ENCODE measurements around the gene GMDS.

The GMDS gene

DNA sequence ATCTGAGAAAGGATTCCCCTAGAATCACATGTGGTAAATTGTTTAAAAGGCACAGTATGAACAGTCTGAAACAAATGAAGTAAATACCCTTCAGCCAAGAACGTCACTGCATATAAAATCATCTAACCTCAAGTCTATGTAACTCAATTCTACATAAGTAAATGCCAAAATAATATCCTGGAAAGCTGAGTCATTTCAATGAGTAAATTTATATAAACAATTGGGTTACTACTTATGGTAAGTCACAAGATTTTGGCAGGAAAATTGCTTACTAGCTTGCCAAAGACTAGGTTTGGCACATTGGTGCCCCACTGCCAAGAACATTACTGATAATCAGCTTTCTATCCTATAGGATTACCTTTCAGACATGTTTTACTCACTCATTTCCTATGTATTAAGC, 8.4 kb downstream of the GMDS start:
- DNase-seq, result peak; percentile 18

DNA sequence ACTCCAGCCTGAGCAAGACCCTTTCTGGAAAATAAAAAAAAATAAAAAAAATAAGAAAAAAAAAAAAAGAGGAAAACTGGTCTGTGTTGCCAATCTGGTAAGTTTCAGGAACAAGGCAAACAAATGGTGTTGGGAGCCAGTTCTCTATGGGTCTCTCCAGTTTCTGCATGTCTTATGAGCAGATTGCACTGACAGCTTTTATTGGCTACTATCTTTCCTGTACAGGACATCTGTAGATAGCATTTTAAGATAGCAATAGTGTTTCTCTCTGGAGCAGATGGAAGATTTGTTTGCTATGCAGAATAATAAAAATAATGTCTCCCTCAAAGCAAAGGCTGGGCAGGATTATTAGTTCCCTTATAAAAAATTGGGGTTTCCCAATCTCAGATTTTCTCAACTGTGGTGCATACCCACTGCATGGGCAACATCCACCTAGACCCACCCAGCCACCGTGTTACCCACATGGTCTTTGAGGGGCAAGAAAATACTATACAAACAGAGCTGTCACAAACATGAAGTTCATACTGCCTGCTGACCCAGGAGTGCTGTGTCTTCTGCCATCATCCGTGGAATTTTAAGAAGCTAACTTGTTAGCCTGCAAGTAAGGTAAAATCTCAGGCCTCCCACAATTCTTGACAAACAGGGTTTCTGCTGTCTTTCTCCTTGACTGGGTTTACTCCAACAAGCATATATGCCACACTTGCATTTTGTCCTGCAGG, 9.5 kb downstream of the GMDS start:
- no peak for DNase-seq

DNA sequence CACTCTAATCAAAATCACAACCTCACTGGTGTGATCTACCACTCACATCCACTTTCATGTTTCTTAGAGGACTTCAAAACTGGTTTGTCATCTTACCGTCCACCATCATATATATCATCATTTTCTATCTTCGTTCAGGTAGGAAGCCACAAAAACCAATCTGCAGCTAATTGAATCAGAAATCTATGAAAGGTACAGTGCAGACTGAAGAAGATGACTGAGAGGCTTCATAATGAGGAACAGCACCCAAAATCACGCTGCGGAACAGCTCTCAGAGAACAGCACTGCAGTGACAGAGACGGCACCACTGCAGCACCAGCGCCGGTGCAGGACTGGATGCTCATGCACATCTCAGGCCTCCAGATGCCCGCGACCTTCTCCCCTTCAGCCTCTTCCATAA, 13.0 kb downstream of the GMDS start:
- DNase-seq, result no peak

DNA sequence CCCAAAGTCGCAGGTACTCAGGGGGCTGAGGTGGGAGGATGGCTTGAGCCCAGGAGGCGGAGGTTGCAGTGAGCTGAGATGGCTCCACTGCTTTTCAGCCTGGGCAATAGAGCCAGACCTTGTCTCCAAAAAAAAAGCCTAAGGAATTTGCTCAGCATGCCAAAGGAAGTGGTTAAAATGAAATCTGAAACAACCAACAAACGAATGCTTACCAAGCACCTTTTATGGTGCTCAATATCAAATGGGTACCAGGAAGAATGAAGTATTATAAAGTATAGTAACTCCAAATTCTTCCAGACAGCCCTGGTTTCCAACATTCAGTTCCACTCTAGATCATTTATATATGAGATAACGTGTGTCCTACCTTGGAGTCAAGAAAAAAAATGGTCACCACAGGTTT, 14.0 kb downstream of the GMDS start:
- DNase-seq, result no peak

DNA sequence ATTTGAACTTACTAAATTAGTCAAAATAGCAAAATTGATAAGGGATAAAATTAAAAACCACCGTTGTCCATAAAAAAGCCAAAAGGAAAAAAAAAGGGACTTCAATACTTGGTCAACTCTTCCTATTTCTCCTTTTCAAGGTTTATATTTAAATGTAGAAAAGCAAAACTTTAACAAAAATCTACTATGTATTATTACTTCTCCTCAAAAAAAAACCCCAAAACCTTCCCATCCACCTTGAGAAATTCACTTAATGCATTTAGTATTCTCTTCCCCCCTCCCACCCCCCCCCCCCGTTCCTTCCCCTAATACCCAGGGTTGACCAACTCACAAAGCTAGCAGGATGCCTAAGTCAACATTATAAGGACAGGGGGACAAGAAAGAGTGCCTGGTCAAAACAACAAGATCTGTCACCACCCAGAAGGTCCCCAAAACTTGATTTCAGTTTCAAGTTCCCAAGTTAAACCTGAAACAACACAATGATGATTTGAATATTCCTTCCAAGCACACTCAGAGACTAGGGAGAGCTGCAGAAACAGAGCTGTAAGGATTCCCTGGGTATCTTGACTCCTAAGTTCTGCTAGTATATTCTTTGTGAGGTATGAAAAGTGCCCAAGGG, 14.6 kb downstream of the GMDS start:
- no peak for DNase-seq

DNA sequence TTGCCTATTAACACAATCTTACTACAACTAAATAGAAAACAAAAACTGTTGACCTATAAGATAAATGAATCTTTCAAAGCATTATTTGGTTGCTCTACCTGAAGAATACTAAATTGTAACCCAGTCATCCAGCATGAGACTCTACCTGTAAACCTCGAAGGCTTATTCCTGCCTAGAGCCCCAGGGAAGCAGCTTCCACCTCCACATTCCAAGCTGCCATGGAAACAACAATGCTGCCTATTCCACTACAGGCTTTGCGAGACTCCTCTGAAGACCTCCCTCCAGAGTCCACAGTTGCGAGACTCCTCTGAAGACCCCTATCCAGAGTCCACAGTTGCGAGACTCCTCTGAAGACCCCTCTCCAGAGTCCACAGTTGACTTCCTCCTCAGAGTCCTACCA, 15.7 kb downstream of the GMDS start:
- DNase-seq, result no peak

DNA sequence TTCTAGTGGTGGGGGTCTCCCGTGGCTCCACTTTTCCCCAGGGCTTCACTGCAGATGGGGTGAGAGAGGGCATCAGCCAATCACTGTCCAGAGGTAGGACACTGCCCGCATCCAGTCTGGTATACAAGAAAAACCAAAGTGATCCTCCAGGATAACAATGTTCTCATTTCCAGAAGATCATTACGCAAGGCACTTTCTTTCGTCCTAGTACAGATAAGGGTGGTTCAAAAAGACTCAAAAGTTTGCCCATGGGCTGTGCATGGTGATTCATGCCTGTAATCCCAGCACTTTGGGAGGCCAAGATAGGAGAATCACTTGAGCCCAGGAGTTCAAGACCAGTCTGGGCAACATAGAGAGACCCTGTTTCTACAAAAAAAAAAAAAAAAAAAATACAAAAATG, 16.4 kb downstream of the GMDS start:
- DNase-seq, result no peak

DNA sequence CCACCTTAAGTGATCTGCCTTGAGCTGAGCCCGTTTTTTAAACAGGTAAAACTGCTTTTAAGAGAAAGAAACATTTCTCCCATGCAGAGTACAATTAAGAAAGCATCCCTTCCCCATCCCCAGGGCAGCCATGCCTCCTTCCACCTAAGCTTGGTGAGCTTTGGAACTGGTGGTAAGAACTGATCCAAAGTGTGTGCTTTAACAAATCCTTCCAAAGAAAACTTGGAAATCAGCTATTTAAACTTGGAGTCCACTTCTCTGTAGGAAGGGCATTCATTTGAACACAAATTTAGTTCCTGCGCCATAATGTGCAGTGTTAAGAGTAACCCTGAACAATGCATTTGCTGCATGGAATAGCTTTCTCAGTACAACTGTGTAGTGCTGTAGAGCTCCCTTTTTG, 17.0 kb downstream of the GMDS start:
- no peak for DNase-seq

DNA sequence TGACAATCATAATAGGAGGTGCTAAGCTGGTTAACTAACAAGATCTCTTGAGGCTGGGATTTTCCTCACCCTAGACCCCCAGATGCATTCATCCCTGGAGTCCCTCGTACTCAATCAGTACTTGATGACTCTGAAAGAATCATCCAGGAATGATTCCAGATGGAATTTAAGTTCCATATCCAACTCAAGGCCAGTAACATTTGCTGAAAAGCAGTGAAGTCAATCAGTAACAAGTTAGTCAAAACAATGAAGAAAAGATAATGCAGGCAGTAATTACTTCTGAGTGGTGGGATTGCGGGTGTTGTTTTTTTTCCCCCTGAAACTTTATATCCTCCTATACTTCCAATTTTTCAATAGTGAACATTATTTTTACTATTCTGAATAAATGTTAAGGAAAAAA, 18.6 kb downstream of the GMDS start:
- peak; percentile 15 for DNase-seq

DNA sequence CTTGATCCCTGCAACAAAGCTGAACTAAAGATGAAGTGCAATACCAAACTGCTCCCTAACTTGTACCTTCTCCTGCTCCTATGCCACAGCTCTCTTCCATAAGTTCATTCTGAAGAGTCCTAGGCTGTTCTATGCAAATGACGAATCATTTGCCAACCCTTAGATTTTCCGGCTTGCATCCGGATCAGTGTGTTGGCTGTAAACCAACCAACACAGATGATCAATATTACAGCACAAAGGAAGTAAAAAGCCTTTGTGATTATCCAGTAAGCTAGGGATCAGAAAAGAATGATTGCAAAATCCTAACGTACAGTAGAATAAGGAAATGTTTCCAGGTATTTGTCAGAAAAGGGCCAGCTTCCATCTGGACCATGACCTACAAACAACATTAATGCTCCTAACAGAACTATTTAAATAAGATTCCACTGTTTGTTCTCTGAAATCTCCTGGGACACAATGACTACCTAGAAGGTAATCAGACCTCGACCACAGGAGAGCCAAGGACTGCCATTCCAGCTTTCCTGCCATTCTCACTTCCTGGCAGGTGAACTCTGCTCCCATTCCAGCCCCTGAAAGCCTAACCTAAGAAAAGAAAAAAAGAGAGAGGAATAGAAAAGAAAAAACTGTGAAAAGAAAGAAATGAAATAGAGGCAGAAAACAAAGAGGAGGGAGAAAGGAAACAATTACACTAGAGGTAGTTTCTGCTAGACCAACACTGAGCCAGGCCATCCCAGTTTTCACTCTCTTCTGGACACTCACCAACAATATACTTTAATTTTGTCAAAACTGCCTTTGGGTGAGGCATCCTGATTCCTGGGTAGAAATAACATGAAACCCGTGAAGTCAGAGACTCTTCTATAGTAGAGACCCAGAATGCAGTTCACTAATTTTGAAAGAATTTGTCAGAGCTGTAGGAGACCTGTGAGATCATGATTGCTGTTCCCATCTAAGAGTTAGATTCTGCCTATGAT, 19.7 kb downstream of the GMDS start:
- no peak for DNase-seq

DNA sequence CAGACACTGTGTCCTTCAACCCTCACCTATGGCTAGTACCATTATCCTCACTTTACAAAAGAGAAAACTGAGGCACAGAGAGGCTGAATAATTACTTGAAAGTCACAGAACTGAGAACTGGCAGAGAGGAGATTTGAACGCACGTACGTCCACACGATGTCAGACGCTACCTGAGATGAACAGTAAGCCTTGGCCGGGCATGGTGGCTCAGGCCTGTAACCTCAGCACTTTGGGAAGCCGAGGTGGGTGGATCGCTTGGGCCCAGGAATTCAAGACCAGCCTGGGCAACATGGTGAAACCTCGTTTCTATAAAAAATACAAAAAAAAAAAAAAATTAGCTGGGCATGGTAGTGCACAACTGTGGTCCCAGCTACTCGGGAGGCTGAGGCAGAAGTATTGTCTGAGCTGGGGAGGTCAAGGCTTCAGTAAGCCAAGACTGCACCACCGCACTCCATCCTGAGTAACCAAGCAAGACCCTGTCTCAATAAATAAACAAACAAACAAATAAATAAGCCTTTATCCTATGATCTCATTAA, 20.5 kb downstream of the GMDS start:
- no peak for DNase-seq

DNA sequence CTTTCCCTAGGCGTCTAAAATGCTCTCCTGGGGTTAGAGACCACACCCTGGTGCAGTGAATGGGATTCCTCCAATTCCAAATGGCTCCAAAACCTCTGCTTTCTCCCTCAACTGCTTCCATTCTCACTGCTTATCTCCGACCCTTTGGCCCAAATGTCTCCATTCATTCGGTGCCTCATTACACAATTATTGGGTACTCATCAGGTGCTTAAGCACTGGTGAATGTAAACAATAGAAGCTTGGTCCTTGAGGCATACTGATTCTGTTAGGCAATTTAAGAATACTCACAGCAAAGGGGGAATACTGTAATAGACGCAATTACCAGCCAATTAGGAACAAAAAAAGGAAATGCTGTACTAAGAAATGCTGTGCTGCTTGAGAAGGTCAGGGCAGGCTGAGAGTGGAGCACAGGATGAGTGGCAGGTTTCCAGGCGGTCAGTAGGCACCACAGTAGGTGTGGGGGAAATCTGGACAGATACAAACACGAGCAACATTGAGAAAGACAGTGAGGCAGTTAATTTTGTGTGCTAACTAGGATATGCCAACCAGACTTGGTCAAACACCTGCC, 23.0 kb downstream of the GMDS start:
- DNase-seq, result no peak

DNA sequence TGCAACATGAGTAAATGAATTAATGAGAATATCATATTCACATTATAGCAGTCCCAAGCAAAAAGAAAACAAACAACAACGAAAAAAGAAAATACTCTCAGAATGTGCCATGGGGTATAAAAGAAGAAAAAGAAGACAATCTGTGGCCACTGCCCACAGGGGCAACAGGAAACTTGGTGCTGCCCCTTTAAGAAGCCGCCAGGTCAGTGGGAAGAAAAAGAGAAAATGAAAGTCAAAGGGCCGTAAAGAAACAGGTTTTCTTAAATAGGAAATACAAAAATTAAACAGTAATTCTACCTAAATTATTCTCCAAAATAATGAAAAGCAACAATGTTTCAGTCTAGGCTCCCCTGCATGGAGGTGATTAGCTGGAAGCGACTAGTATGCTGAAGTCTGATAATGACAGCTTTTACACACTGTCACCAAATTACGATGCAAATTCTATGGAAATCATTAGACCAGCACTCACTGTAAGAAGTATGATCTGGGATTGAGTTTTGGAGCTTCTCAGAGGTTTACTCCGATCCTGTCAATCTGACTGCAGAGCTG, 23.6 kb downstream of the GMDS start:
- DNase-seq, result no peak

DNA sequence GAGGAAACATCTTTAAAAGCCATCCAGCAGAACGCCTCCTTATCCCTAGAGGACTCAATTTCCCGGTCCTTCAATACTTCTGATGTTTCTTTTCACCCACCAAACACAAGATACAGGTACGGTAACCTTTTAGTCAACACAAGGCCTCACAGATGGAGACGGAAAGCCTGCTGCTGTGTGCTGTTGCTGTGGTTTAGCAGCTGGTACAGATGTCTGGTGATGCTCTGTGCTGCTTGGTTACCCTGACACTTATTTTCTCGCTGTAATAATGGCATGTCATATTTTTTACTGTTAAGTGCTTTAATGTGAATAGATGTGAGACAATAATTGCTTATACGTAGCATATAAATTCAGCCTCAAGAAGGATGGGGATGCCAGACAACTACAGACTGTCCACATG, 25.3 kb downstream of the GMDS start:
- no peak for DNase-seq

DNA sequence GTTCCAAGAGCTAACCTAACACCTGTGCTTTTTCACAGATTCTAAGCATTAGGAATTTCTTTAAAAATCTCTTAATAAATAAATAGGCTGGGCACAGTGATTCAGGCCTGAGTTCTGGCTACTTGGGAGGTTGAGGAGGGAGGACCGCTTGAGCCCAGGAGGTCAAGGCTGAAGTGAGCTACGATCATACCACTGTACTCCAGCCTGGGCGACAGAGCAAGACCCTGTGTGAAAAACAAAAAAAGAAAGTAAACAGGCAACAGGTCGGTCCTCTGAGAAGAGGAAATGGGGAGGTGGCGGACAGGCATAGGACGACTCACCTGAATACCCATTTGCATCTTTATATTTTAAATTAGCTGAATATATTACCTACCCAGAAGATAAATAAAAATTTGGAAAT, 26.5 kb downstream of the GMDS start:
- no peak for DNase-seq

DNA sequence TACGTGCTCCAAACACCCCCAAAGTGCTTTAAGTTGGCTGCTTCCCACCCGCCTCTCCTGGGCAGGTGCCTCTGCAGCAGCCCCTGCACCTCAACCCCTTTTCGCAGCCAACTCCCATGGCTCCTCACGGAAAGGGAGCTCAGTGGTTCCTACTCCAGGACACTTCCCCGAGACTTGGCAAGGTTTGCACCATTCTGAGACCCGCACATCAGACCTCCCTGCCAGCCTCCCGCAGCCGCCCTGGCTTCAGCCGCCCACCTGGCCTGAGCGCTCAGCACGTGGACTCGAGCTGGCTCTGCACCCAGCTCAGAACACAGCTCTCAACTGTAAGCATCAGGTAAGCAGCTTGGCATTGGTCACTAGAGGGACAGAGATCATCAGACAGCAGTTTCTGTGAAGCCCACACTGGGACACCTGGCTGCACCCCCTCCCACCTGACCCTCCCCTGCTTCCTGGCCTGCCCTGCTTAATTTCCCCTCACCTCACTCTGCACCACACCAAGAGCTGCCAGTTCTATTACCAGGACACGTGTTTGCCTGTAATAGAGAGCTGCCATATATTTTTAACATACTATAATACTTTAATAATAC, 28.5 kb downstream of the GMDS start:
- DNase-seq, result peak; percentile 18

DNA sequence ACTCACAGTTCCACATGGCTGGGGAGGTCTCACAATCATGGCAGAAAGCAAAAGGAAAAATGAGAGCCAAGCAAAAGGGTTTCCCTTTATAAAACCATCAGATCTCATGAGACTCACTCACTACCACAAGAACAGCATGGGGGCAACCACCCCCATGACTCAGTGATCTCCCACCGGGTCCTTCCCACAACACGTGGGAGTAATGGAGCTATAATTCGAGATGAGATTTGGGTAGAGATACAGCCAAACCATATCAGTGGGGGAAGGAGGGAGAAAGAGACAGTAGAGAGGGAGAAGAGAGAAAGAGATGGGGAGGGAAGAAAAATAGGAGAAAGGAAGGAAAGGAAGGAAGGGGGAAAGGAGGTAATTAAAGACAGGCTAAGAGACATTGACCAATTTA, 30.1 kb downstream of the GMDS start:
- DNase-seq, result no peak

DNA sequence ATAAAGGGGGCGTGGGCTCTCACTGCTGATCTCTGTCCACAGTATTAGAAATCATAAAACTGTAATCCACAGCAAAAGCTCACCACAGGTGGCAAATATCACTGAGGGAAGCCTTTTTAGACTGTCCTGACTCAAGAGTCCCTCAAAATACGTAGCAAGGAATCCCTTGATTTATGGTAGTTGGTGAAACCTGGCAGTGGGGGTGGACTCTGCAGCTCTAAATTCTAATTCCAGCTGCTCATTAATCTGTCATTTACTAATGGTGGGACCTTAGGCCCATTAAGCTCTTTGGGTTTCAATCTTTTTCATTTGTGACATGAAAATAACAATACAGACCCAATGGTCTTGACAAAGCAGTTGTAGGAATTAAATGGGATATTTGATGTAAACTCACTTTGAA, 32.3 kb downstream of the GMDS start:
- peak; percentile 58 for DNase-seq

DNA sequence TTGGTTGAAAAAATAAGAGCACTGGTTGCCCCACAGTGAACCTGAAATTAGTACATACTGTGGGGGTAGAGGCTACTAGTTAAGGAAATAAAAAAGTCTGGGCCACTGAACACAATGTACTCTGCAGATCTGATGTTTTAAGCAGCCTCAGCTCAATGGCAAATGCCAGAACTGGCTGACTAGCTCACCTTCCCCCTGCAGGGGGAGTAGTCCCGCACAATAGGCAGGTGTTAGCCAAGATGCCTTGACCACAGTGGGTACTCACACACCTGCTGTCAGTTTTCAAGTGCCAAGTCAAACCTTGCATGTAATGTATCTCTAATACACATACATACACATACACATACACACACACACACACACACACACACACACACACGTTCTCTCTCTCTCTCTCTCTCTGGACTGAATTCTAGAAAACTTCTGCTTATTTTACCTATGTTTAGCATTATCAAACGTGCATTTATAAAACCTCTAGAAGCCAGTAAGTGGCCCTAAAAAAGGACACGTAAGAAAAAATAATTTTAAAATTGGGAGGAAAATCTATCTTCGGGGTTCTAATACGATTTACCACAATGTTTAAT, 36.1 kb downstream of the GMDS start:
- DNase-seq, result peak; percentile 73

DNA sequence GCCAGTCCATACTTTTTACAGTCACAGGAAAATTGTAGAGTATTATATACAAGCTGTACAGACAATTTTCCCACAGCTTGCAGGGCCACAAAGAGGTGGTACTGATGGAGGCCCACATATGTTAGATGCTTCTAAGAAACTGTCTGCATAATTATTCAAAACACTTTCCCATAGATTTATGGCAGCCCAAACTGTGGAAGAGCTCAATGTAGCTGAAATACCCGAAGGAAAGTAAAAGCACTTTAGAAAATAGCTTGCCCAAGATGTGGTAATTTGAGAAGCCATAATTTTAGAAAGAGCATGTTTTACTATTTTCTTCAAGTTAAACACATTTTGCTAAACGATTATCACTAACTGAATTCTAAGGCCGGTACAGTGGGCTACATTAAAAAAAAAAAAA, 36.9 kb downstream of the GMDS start:
- no peak for DNase-seq

DNA sequence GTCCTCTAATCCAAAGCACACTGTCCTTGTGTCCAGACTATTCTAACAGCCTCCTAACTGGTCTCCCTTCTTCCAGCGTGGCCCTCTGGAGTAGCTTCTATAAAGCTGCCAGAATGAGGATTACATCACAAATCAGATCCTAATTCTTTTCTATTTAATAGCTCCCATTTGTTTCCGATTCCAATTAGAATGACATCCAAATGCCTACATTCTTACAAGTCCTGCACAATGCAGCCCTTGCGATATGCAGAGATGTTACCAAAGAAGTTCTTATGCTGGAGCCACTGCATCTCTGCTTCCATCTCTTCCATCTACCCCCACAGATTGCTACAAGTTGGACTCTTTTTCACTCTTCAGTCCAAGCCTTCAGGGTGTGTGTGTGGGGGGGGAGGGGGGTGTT, 40.0 kb downstream of the GMDS start:
- DNase-seq, result no peak

DNA sequence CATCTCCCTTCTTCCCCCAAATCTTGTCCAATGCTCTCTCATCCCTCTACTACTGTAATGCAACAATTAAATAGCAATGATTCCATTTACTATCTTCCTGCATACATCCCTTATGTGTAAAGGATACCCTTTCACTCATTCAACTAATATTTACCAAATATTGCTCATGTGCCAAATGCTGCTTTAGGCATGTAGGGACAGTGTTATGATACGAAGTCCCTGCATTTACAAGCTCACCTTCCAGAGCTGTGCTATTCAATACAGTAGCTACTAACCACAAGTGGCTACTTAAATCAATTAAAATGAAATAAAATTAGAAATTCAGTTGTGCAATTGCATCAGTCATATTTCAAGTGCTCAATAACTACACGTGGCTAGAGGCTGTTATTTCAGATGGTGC, 41.1 kb downstream of the GMDS start:
- no peak for DNase-seq

Measured in NCI-H82 (cell line).